ENCODE results near the gene GSTCD.
A peak's percentile ranks its signal among the peaks of the same experiment; 100 is the strongest.
"Not testable (repeated sequence)": the region's sequence is repeated elsewhere in the genome, so short reads cannot be mapped to it uniquely, and the experiment has no call there.

The GSTCD gene

GRCh38 chr4:105708181-105709080 is at the start of gene GSTCD, which contains the start of gene INTS12:
Gene GSTCD, plus strand, starts transcription at chr4:105708784. Its CDS starts 8,830 bp downstream, at chr4:105717614.
Gene INTS12, minus strand, starts transcription at chr4:105708689. Its CDS starts 8,684 bp downstream, at chr4:105700005.
- Mint-ChIP-seq H3K27me3 (no peaks in the 10 kb centered on the region), H3K4me3 (peak within 1 kb of the TSS; percentile 99), H3K4me1 (peaks cover 35% of the 10 kb centered on the region), H3K36me3 (peaks cover 2% of the 10 kb centered on the region), H3K27ac (peak within 1 kb of the TSS; percentile 99), H3K9me3 (no peaks in the 10 kb centered on the region)
- DNase-seq (ENCODE audit: low spot score in 2 of 2) (peak; percentile 83 to 86), ATAC-seq (ENCODE audit: low read depth) (peak; percentile 91)

DNA sequence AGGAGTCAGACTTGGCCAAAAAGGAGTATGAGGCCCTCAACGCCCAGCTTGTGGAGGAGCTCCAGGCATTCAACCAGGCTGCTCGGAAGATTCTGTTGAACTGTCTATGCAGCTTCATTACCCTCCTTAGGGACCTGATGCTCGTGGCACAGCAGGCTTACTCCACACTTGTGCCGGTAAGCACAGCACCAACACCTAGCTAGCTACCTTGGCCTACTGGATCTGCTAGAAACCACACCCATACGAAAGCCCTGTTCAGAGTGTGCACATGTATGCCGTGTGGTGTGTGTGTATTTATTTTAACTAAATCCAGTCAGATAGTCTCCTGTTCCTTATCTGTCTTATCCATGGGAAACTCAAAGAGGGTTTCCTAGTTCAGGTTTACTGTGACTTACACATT is 49.4 kb upstream of the GSTCD start:
- Mint-ChIP-seq H3K4me3 (no peak overlapping the region), H3K9me3 (no peaks in the 10 kb centered on the region), H3K4me1 (peaks cover 3% of the 10 kb centered on the region), H3K36me3 (no peaks in the 10 kb centered on the region), H3K27ac (no peak overlapping the region), H3K27me3 (no peaks in the 10 kb centered on the region)
- ATAC-seq (ENCODE audit: low read depth) (no peak), DNase-seq (ENCODE audit: low spot score in 2 of 2) (no peak)

DNA sequence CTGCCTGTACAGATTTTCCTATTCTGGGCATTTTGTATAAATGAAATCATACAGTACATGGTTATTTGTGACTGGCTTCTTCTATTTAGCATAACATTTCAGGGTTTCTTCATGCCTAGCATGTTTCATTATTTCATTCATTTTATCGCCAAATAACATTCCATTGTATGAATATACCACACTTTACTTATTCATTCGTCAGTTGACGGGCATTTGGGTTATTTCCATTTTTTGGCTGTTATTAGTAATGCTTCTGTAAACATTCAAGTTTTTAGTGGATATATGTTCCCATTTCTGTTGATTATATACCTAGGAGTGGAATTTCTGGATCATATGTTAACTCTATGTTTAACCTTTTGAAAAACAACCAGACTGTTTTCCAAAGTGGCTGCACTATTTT is 47.6 kb upstream of the GSTCD start:
- peaks cover 3% of the 10 kb centered on the region for H3K4me1 Mint-ChIP-seq
- H3K27ac Mint-ChIP-seq = no peak overlapping the region
- H3K9me3 Mint-ChIP-seq = no peaks in the 10 kb centered on the region
- ATAC-seq (ENCODE audit: low read depth) (no peak), DNase-seq (ENCODE audit: low spot score in 2 of 2) (no peak)
- no peaks in the 10 kb centered on the region for H3K27me3 Mint-ChIP-seq
- no peaks in the 10 kb centered on the region for H3K36me3 Mint-ChIP-seq
- H3K4me3 Mint-ChIP-seq = no peak overlapping the region

DNA sequence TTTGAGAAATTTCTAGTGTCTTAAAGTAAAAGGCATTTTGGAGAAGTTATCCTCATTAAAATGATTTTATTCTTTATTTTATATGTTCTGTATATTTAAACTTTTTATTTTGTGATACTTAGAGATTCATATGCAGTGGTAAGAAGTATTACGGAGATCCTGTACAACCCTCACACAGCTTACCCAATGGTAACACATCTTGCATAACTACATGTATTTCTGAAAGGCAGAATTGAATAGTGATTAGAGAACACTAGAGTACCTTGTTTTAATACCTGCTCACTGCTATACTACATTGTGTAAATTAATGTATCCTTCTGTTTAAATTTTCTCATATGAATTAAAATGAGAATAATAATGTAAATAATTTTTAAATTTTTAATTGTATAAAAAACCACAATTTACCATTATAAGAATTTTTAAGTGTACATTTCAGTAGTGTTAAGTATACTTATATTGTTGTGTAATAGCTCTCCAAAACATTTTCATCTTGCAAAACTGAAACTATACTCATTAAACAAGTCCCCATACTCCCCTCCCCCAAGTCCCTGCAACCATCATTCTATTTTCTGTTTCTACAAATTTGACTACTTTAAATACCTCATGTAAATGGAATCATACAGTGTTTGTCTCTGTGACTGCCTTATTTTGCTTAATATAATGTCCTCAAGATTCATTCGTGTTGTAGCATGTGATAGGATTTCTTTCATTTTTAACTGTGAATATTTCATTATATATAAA is 45.5 kb upstream of the GSTCD start:
- DNase-seq (ENCODE audit: low spot score in 2 of 2) (no peak), ATAC-seq (ENCODE audit: low read depth) (no peak)
- no peak overlapping the region for H3K4me3 Mint-ChIP-seq
- H3K27me3 Mint-ChIP-seq = no peaks in the 10 kb centered on the region
- H3K27ac Mint-ChIP-seq = no peak overlapping the region
- peaks cover 3% of the 10 kb centered on the region for H3K4me1 Mint-ChIP-seq
- H3K36me3 Mint-ChIP-seq = no peaks in the 10 kb centered on the region
- no peaks in the 10 kb centered on the region for H3K9me3 Mint-ChIP-seq

GRCh38 chr4:105666693-105667092 is 41.9 kb upstream of the GSTCD start:
- Mint-ChIP-seq H3K4me1 (peaks cover 3% of the 10 kb centered on the region), H3K9me3 (no peaks in the 10 kb centered on the region), H3K27ac (no peak overlapping the region), H3K36me3 (no peaks in the 10 kb centered on the region), H3K4me3 (no peak overlapping the region), H3K27me3 (no peaks in the 10 kb centered on the region)
- no peak for ATAC-seq (ENCODE audit: low read depth)
- no peak for DNase-seq (ENCODE audit: low spot score in 2 of 2)

- H3K4me1 Mint-ChIP-seq = no peaks in the 10 kb centered on the region
- DNase-seq (ENCODE audit: low spot score in 2 of 2) = no peak
- no peaks in the 10 kb centered on the region for H3K27me3 Mint-ChIP-seq
- H3K4me3 Mint-ChIP-seq = no peak overlapping the region
- H3K9me3 Mint-ChIP-seq = no peaks in the 10 kb centered on the region
- H3K36me3 Mint-ChIP-seq = no peaks in the 10 kb centered on the region
- no peak for ATAC-seq (ENCODE audit: low read depth)
- no peak overlapping the region for H3K27ac Mint-ChIP-seq
Observed at GRCh38 chr4:105670684-105671083, 37.9 kb upstream of the GSTCD start.

GRCh38 chr4:105671301-105671700 is 37.3 kb upstream of the GSTCD start:
- H3K27ac Mint-ChIP-seq = no peak overlapping the region
- no peaks in the 10 kb centered on the region for H3K4me1 Mint-ChIP-seq
- H3K27me3 Mint-ChIP-seq = no peaks in the 10 kb centered on the region
- no peaks in the 10 kb centered on the region for H3K36me3 Mint-ChIP-seq
- ATAC-seq (ENCODE audit: low read depth) = no peak
- H3K4me3 Mint-ChIP-seq = no peak overlapping the region
- no peak for DNase-seq (ENCODE audit: low spot score in 2 of 2)
- H3K9me3 Mint-ChIP-seq = no peaks in the 10 kb centered on the region

DNA sequence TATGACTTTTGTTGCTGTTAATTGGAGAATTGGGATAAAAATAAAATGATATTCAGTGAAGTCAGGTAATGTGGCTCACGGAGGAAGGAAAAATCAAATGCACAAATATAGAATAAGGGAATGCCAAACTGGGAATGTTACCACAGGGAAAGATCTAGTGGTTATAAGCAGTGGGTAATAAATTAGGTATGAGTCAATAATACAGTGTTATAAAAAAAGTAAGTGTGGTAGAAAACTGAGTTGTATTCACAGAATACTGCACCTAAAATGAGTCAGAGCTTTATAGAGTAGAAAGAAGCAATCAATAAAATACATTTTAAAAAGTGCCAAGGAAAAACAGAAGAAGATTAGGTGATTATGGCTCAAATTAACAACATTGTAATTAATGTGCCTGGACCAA is 34.6 kb upstream of the GSTCD start:
- DNase-seq (ENCODE audit: low spot score in 2 of 2) = no peak
- no peaks in the 10 kb centered on the region for H3K36me3 Mint-ChIP-seq
- H3K27ac Mint-ChIP-seq = no peak overlapping the region
- H3K9me3 Mint-ChIP-seq = no peaks in the 10 kb centered on the region
- H3K4me3 Mint-ChIP-seq = no peak overlapping the region
- H3K27me3 Mint-ChIP-seq = no peaks in the 10 kb centered on the region
- no peaks in the 10 kb centered on the region for H3K4me1 Mint-ChIP-seq
- no peak for ATAC-seq (ENCODE audit: low read depth)

- DNase-seq (ENCODE audit: low spot score in 2 of 2) (no peak), ATAC-seq (ENCODE audit: low read depth) (no peak)
- peaks cover 6% of the 10 kb centered on the region for H3K36me3 Mint-ChIP-seq
- H3K27ac Mint-ChIP-seq = no peak overlapping the region
- H3K27me3 Mint-ChIP-seq = no peaks in the 10 kb centered on the region
- H3K9me3 Mint-ChIP-seq = no peaks in the 10 kb centered on the region
- no peak overlapping the region for H3K4me3 Mint-ChIP-seq
- no peaks in the 10 kb centered on the region for H3K4me1 Mint-ChIP-seq
Observed at GRCh38 chr4:105677709-105678108, 30.9 kb upstream of the GSTCD start.

GRCh38 chr4:105679186-105679585 is 29.4 kb upstream of the GSTCD start:
- no peak overlapping the region for H3K27ac Mint-ChIP-seq
- no peaks in the 10 kb centered on the region for H3K4me1 Mint-ChIP-seq
- H3K9me3 Mint-ChIP-seq = no peaks in the 10 kb centered on the region
- no peaks in the 10 kb centered on the region for H3K27me3 Mint-ChIP-seq
- no peak overlapping the region for H3K4me3 Mint-ChIP-seq
- DNase-seq (ENCODE audit: low spot score in 2 of 2) = no peak
- H3K36me3 Mint-ChIP-seq = peaks cover 11% of the 10 kb centered on the region
- ATAC-seq (ENCODE audit: low read depth) = no peak

DNA sequence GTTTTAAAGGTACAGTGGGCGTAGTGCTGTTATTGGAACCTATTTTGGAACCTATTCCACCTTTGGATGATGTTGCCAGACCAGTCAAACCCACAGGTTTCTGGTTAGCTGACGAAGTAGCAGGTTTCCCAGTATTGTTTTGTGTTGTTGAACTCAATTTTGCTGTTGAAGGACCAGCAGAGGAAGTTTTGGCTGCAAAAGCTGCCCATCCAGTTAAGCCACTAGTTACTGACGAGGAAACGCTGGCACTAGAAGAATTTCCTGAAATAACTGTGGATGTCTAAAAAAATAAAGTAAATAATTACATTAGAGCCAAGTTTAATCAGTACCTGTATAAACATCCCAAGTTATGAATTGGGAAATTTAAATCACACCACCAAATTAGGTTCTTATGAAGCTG is 25.5 kb upstream of the GSTCD start:
- peaks cover 13% of the 10 kb centered on the region for H3K36me3 Mint-ChIP-seq
- no peak overlapping the region for H3K27ac Mint-ChIP-seq
- no peaks in the 10 kb centered on the region for H3K4me1 Mint-ChIP-seq
- H3K4me3 Mint-ChIP-seq = no peak overlapping the region
- DNase-seq (ENCODE audit: low spot score in 2 of 2) = no peak
- no peaks in the 10 kb centered on the region for H3K9me3 Mint-ChIP-seq
- no peaks in the 10 kb centered on the region for H3K27me3 Mint-ChIP-seq
- ATAC-seq (ENCODE audit: low read depth) = no peak

- Mint-ChIP-seq H3K9me3 (no peaks in the 10 kb centered on the region), H3K36me3 (peaks cover 26% of the 10 kb centered on the region), H3K4me3 (no peak overlapping the region), H3K27ac (no peak overlapping the region), H3K4me1 (no peaks in the 10 kb centered on the region), H3K27me3 (no peaks in the 10 kb centered on the region)
- DNase-seq (ENCODE audit: low spot score in 2 of 2) (no peak), ATAC-seq (ENCODE audit: low read depth) (no peak)
Observed at GRCh38 chr4:105686571-105686970, 22.0 kb upstream of the GSTCD start.

GRCh38 chr4:105694812-105695211 is 13.8 kb upstream of the GSTCD start:
- not testable (repeated sequence) for ATAC-seq (ENCODE audit: low read depth); DNase-seq (ENCODE audit: low spot score in 2 of 2); H3K9me3 Mint-ChIP-seq; H3K4me1 Mint-ChIP-seq; H3K27me3 Mint-ChIP-seq; H3K27ac Mint-ChIP-seq; H3K4me3 Mint-ChIP-seq
- H3K36me3 Mint-ChIP-seq = peaks cover 33% of the 10 kb centered on the region

DNA sequence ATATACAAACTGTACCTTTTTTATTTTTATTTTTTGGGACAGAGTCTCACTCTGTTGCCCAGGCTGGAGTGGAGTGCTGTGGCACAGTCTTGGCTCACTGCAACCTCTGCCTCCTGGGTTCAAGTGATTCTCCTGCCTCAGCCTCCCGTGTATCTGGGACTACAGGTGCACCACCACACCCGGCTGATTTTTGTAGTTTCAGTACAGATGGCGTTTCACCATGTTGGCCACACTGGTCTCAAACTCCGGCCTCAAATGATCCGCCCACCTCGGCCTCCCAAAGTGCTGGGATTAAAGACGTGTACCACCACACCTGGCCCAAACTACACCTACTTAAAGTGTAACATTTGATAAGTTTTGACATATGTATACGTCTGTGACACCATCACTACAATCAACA is 12.8 kb upstream of the GSTCD start:
- not testable (repeated sequence) for H3K4me3 Mint-ChIP-seq

More for the DNA sequence above, 12.8 kb upstream of the GSTCD start:
- not testable (repeated sequence) for H3K27ac Mint-ChIP-seq; H3K9me3 Mint-ChIP-seq; H3K27me3 Mint-ChIP-seq; DNase-seq (ENCODE audit: low spot score in 2 of 2); ATAC-seq (ENCODE audit: low read depth); H3K4me1 Mint-ChIP-seq
- H3K36me3 Mint-ChIP-seq = peaks cover 32% of the 10 kb centered on the region
